Neutrophil (primary cell): Measurements from ENCODE around the gene SF3B6.
"Not testable (repeated sequence)": the region's sequence is repeated elsewhere in the genome, so short reads cannot be mapped to it uniquely, and the experiment has no call there.

Source experiments
- H3K27ac ChIP-seq: fragments of 200-600 bp; sonication (generic); 2 replicates; pipeline ENCODE4 v1.5.1; 2016; ENCODE audit warnings: mild to moderate bottlenecking, moderate library complexity
- H3K27me3 ChIP-seq: fragments of 200-600 bp; sonication (generic); 2 replicates; pipeline ENCODE4 v1.6.0; 2016; ENCODE audit warnings: mild to moderate bottlenecking
- H3K36me3 ChIP-seq: fragments of 200-600 bp; sonication (generic); 2 replicates; pipeline ENCODE4 v1.5.1; 2017
- H3K4me1 ChIP-seq, 2 experiments: fragments of 200-600 bp in 1 of 2; sonication (generic) in 1 of 2; 1 replicate in 1 of 2; 2 replicates in 1 of 2; pipeline versions ENCODE4 v1.5.1 to v1.6.1; 2013 to 2016; ENCODE audit warnings: low read depth in 1 of 2, low read length in 1 of 2, mild to moderate bottlenecking in 1 of 2, moderate library complexity in 1 of 2; ENCODE audit not compliant: control insufficient read depth in 1 of 2, insufficient read depth in 1 of 2
- H3K4me3 ChIP-seq, 2 experiments: fragments of 200-600 bp in 1 of 2; sonication (generic) in 1 of 2; 1 replicate in 1 of 2; 2 replicates in 1 of 2; pipeline ENCODE4 v1.5.1; 2013 to 2016; ENCODE audit warnings: low read depth in 1 of 2, low read length in 1 of 2, mild to moderate bottlenecking in 1 of 2, moderate library complexity in 1 of 2
- H3K9me3 ChIP-seq: fragments of 200-600 bp; sonication (generic); 2 replicates; pipeline ENCODE4 v1.5.1; 2016
- TF ChIP-seq, protein P1 (sequence below): fragments of 200-600 bp; sonication (generic); IDR thresholded peaks from 2 replicates; pipeline ENCODE4 v1.5.1; 2016; ENCODE audit warnings: antibody characterized with exemption

Gene SF3B6

DNA sequence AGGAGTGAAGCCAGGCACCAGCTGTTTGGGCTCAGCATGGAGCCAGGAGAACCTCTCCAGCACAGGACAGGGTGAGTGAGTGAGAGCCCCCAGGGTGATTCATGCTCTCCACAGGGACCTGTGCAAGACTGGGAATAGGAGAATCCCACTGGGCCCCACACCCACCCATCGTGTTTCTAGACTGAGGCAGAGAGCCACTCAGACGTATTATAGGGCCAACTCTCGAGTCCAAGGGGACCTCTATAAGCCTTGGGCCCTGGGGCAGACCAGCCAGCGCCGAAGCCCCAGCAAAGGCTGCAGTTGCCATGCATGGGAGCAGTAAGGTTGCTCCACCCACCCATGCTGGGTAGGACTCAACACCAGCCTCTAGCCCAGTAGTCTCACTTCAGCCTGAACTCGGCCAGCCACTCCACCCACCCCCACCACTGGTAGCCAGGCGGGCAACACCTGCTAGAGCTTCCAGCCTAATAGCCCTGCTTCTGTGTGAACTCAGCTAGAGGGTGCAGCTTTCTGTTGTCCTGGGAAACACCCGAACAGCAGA, 28.1 kb upstream of the SF3B6 start:
- Histone ChIP-seq H3K4me1 (no peaks in the 10 kb centered on the region), H3K27ac (no peak overlapping the region), H3K36me3 (peaks cover 20% of the 10 kb centered on the region), H3K4me3 (no peak overlapping the region), H3K27me3 (no peaks in the 10 kb centered on the region), H3K9me3 (no peaks in the 10 kb centered on the region)
- TF ChIP-seq, protein P1, sequence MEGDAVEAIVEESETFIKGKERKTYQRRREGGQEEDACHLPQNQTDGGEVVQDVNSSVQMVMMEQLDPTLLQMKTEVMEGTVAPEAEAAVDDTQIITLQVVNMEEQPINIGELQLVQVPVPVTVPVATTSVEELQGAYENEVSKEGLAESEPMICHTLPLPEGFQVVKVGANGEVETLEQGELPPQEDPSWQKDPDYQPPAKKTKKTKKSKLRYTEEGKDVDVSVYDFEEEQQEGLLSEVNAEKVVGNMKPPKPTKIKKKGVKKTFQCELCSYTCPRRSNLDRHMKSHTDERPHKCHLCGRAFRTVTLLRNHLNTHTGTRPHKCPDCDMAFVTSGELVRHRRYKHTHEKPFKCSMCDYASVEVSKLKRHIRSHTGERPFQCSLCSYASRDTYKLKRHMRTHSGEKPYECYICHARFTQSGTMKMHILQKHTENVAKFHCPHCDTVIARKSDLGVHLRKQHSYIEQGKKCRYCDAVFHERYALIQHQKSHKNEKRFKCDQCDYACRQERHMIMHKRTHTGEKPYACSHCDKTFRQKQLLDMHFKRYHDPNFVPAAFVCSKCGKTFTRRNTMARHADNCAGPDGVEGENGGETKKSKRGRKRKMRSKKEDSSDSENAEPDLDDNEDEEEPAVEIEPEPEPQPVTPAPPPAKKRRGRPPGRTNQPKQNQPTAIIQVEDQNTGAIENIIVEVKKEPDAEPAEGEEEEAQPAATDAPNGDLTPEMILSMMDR = no peak

DNA sequence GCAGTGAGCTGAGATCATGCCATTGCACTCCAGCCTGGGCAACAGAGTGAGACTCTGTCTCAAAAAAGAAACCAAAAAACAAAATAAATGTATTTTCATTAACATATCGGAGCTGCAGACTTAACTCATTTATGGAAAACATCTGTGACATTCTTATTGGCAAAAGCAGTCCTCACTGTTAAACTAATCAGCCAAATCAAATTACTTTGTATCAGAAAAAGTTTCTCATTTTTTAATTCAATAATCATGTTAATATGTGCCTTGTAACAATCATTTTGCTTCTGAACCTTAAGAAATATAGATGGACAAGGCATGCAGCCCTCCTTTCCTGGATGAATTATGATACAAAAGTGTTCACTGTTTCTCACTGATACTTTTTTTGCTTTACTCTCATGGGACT, 26.6 kb upstream of the SF3B6 start:
- Histone ChIP-seq H3K27me3 (no peaks in the 10 kb centered on the region), H3K36me3 (peaks cover 20% of the 10 kb centered on the region), H3K4me3 (no peak overlapping the region), H3K27ac (no peak overlapping the region), H3K4me1 (no peaks in the 10 kb centered on the region), H3K9me3 (no peaks in the 10 kb centered on the region)
- TF ChIP-seq, protein P1 = no peak

DNA sequence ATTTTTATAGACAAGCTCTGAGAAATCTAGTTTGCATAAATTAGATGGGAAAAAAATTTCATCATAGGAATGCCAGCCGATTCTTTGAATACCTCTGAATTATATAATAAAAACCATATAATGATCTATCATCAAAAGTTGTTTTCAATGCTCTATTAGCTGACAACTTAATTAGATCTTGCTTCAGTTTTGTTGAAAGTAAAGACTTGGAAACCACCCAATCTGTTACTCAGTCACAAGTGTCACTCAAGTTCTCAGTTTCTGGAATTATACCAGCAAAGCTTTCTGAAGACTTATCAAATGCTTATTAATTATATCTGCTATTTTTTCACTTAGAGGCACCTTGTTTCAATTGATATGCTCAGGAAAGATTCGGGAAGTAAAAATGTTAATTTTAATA, 25.9 kb upstream of the SF3B6 start:
- Histone ChIP-seq H3K9me3 (no peaks in the 10 kb centered on the region), H3K4me1 (no peaks in the 10 kb centered on the region), H3K36me3 (peaks cover 20% of the 10 kb centered on the region), H3K27me3 (no peaks in the 10 kb centered on the region), H3K27ac (no peak overlapping the region), H3K4me3 (no peak overlapping the region)
- TF ChIP-seq, protein P1 = no peak

DNA sequence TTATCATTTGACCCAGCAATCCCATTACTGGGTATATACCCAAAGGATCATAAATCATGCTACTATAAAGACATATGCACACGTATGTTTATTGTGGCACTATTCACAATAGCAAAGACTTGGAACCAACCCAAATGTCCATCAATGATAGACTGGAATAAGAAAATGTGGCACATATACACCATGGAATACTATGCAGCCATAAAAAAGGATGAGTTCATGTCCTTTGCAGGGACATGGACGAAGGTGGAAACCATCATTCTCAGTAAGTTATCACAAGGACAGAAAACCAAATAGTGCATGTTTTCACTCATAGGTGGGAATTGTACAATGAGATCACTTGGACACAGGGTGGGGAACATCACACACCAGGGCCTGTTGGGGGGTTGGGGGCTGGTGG, 24.6 kb upstream of the SF3B6 start:
- peaks cover 28% of the 10 kb centered on the region for H3K36me3 ChIP-seq
- not testable (repeated sequence) for H3K27ac ChIP-seq, H3K4me3 ChIP-seq, H3K27me3 ChIP-seq, H3K4me1 ChIP-seq, H3K9me3 ChIP-seq

DNA sequence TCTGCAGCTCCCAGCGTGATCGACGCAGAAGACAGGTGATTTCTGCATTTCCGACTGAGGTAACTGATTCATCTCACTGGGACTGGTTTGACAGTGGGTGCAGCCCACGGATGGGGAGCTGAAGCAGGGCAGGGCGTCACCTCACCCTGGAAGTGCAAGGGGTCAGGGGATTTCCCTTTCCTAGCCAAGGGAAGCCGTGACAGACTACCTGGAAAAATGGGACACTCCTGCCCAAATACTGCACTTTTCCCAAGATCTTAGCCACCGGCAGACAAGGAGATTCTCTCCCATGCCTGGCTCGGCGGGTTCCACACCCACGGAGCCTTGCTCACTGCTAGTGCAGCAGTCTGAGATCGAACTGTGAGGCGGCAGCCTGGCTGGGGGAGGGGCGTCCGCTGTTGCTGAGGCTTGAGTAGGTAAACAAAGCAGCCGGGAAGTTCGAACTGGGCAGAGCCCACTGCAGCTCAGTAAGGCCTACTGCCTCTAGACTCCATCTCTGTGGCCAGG, 19.1 kb upstream of the SF3B6 start:
- not testable (repeated sequence) for H3K27me3 ChIP-seq, H3K27ac ChIP-seq, H3K4me1 ChIP-seq, H3K4me3 ChIP-seq, H3K9me3 ChIP-seq
- H3K36me3 ChIP-seq = peaks cover 23% of the 10 kb centered on the region

DNA sequence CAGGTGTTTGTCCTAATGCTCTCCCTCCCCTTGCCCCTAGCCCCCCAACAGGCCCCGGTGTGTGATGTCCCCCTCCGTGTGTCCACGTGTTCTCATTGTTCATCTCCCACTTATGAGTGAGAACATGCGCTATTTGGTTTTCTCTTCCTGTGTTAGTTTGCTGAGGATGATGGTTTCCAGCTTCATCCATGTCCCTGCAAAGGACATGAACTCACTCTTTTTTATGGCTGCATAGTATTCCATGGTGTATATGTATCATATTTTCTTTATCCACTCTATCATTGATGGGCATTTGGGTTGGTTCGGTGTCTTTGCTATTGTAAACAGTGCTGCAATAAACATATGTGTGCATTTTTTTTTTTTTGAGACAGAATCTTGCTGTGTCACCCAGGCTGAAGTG, 17.1 kb upstream of the SF3B6 start:
- not testable (repeated sequence) for H3K27me3 ChIP-seq, H3K9me3 ChIP-seq, H3K27ac ChIP-seq, H3K4me3 ChIP-seq
- peaks cover 31% of the 10 kb centered on the region for H3K36me3 ChIP-seq
- H3K4me1 ChIP-seq = peaks cover 10 to 11% of the 10 kb centered on the region in 2 experiments

DNA sequence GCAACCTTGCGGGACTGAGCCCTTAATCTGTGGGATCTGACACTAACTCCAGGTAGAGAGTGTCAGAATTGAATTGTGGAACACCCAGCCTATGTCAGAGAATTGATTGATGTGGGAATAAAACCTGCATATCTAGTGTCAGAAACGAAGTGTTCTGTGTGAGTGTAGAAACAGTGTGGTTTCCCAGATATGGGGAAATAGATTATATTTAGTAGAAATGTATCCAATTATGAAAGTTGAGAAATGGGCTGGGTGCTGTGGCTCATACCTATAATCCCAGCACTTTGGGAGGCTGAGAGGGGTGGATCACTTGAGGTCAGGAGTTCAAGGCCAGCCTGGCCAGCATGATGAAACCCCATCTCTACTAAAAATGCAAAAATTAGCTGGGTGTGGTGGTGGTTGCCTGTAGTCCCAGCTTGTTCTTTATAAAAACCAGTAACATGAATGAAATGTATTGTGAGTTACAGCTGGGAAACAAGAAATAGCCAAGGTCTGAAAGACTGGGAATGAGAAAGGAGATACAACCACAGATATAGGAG, 12.8 kb upstream of the SF3B6 start:
- H3K4me1 ChIP-seq = peaks cover 30 to 33% of the 10 kb centered on the region in 2 experiments
- H3K27ac ChIP-seq = peak overlapping the region; percentile 9
- H3K36me3 ChIP-seq = peaks cover 20% of the 10 kb centered on the region
- no peak overlapping the region for H3K4me3 ChIP-seq
- TF ChIP-seq, protein P1 = no peak
- no peaks in the 10 kb centered on the region for H3K27me3 ChIP-seq
- H3K9me3 ChIP-seq = no peaks in the 10 kb centered on the region
